ENCODE data around the gene XPA.
"Not testable (repeated sequence)": the region's sequence is repeated elsewhere in the genome, so short reads cannot be mapped to it uniquely, and the experiment has no call there.

XPA gene

DNA sequence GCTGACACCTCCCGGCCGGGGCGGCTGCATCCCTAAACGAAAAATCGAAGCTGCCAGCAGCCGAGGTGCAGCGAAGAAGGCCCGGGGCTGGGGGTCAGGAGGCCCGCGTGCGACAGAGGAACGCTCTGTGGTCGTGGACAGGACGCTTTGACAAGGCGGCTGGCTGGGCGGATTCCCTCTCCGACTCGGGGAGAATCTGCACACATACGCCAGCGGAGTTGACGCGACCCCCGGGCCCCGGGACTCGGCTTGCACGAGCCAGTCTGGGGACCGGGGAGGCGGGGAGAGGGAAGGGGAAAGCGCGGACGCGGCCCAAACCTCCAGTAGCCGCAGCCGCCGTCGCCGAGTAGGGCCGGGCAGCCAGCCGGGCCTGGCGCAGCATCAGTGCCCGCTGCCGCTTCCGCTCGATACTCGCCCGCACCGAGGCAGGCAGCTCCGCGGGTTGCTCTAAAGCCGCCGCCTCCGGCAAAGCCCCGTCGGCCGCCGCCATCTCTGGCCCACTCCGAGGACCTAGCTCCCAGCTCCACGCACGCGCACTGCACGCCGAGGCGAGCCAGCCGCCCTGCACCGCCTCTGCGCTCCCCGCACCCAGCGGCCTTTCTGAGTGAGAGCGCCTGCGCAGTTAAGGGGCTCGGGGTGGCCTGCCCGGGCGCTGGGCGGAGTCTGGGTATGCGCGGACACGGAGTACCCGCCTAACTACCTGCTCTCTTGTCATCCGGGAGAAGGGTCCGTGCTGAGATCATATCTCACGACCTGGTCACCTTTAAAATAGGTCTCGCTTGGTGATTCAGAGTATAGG is at the start of gene XPA:
XPA (minus strand) TSS at position 538 of the 799 bp plus-strand sequence; CDS start at position 490, 48 bp downstream.
- peaks cover 66% of the 10 kb centered on the region for H3K4me1 Mint-ChIP-seq (ENCODE audit: low read depth)
- peak within 1 kb of the TSS; percentile 92 for H3K4me3 Mint-ChIP-seq
- peaks cover 42% of the 10 kb centered on the region for H3K36me3 Mint-ChIP-seq (ENCODE audit: low read depth)
- H3K9me3 Mint-ChIP-seq = no peaks in the 10 kb centered on the region
- H3K27me3 Mint-ChIP-seq = no peaks in the 10 kb centered on the region
- peak within 1 kb of the TSS; percentile 95 for H3K27ac Mint-ChIP-seq
- DNase-seq = peak; percentile 98

DNA sequence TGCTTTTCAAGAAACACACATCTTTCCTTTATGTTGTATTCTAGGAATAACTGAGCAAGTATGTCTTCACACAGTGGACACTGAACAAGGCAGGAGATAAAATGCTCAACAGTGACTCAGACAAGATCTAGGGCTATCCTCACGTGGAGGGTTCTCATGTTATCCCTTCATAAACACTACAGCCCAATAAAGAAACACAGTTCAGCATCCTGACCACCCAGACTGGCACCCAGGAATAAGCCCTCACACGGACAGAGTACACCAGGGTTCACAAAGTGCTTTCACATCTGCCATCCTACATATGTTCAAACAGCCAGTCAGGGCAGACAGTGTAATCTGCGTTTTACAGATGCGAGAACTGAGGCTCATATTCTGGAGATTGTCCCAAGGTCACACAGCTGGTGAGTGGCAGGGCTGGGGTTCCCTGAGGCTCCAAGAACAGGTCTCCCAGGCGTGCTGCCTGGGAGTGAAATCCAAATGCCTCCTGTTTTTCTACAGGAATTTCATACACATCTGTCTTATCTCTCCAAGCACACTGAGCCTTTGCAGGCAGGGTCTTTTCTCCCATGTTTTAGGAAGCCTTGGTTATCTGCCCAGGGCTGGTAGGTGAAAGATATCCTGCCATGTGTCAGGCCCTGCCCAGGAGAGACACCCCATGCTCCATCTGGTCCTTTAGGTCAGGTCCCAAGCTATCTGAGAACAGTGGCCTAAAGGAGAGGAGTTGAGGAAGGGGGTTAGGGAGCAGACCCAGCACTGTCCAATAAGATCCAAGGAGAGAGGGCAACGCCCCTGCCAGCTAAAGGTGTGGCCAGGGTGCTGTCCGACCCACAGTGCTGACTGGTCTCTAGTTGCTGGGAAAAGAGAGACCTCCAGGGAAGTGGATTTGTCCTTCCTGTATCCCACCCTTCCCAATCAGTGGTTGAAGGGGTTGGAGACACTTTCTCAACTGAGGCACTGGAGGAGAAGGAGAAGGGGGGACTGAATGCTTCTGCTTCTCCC is 47.9 kb upstream of the XPA start:
- DNase-seq = no peak
- Mint-ChIP-seq H3K27ac (no peak overlapping the region), H3K27me3 (peaks cover 71% of the 10 kb centered on the region), H3K4me1 (ENCODE audit: low read depth) (peaks cover 10% of the 10 kb centered on the region), H3K4me3 (no peak overlapping the region), H3K9me3 (no peaks in the 10 kb centered on the region), H3K36me3 (ENCODE audit: low read depth) (no peaks in the 10 kb centered on the region)

GRCh38 chr9:97744025-97744424 is 46.9 kb upstream of the XPA start:
- H3K4me3 Mint-ChIP-seq; DNase-seq; H3K4me1 Mint-ChIP-seq (ENCODE audit: low read depth); H3K36me3 Mint-ChIP-seq (ENCODE audit: low read depth); H3K27ac Mint-ChIP-seq; H3K9me3 Mint-ChIP-seq: not testable (repeated sequence)
- H3K27me3 Mint-ChIP-seq = peaks cover 81% of the 10 kb centered on the region

GRCh38 chr9:97742545-97742944 is 45.4 kb upstream of the XPA start:
- Mint-ChIP-seq H3K36me3 (ENCODE audit: low read depth) (no peaks in the 10 kb centered on the region), H3K9me3 (no peaks in the 10 kb centered on the region), H3K27me3 (peaks cover 92% of the 10 kb centered on the region), H3K4me3 (no peak overlapping the region), H3K4me1 (ENCODE audit: low read depth) (peaks cover 10% of the 10 kb centered on the region), H3K27ac (no peak overlapping the region)
- DNase-seq = no peak

DNA sequence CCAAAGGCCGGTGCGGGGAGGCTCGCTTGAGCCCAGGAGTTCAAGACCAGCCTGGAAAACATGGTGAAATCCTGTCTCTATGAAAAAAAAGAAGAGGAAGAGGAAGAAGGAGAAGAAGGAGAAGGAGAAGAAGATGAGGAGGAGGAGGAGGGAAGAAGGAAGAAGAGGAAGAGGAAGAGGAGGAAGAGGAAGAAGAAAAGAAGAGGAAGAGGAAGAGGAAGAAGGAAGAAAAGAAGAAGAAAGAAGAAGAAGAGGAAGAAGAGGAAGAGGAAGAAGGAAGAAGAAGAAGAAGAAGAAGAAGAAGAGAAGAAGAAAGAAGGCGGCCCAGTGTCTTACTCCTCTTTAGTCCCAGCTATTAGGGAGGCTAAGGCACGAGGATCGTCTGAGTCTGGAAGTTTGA is 44.8 kb upstream of the XPA start:
- Mint-ChIP-seq H3K27ac (no peak overlapping the region), H3K27me3 (peaks cover 94% of the 10 kb centered on the region), H3K36me3 (ENCODE audit: low read depth) (no peaks in the 10 kb centered on the region), H3K9me3 (no peaks in the 10 kb centered on the region), H3K4me1 (ENCODE audit: low read depth) (peaks cover 10% of the 10 kb centered on the region), H3K4me3 (no peak overlapping the region)
- DNase-seq = no peak

GRCh38 chr9:97740848-97741821 is 44.0 kb upstream of the XPA start:
- peaks cover 10% of the 10 kb centered on the region for H3K4me1 Mint-ChIP-seq (ENCODE audit: low read depth)
- DNase-seq = peak; percentile 61
- H3K27me3 Mint-ChIP-seq = peaks cover 88% of the 10 kb centered on the region
- peak overlapping the region; percentile 54 for H3K4me3 Mint-ChIP-seq
- H3K36me3 Mint-ChIP-seq (ENCODE audit: low read depth) = no peaks in the 10 kb centered on the region
- no peak overlapping the region for H3K27ac Mint-ChIP-seq
- no peaks in the 10 kb centered on the region for H3K9me3 Mint-ChIP-seq

DNA sequence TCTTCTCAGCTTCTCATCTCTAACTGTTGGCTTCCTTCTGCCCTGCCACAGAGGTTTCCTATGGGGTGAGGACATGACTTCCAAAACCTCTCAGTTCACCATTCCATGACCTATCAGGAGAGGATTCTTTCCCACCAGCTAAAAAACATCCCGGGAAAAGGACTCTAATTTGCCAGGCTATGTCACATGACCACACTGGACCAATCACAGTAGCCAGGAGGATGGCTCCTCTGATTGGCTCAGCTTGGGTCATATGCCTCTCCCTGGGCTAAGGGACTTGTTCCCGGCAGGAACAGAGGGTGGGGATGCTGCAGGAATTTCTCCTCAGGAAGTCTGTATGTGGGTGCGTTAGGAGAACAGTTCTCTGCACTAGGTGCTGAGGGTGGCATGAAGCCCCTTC is 40.3 kb upstream of the XPA start:
- Mint-ChIP-seq H3K36me3 (ENCODE audit: low read depth) (no peaks in the 10 kb centered on the region), H3K4me1 (ENCODE audit: low read depth) (peaks cover 10% of the 10 kb centered on the region), H3K27ac (no peak overlapping the region), H3K9me3 (no peaks in the 10 kb centered on the region), H3K4me3 (no peak overlapping the region), H3K27me3 (peaks cover 51% of the 10 kb centered on the region)
- DNase-seq = no peak

GRCh38 chr9:97735070-97735600 is 38.0 kb upstream of the XPA start:
- no peaks in the 10 kb centered on the region for H3K4me1 Mint-ChIP-seq (ENCODE audit: low read depth)
- H3K36me3 Mint-ChIP-seq (ENCODE audit: low read depth) = no peaks in the 10 kb centered on the region
- no peak overlapping the region for H3K27ac Mint-ChIP-seq
- peaks cover 30% of the 10 kb centered on the region for H3K27me3 Mint-ChIP-seq
- DNase-seq = no peak
- H3K4me3 Mint-ChIP-seq = no peak overlapping the region
- no peaks in the 10 kb centered on the region for H3K9me3 Mint-ChIP-seq

- Mint-ChIP-seq H3K27me3 (peaks cover 12% of the 10 kb centered on the region), H3K4me1 (ENCODE audit: low read depth) (no peaks in the 10 kb centered on the region), H3K9me3 (no peaks in the 10 kb centered on the region), H3K36me3 (ENCODE audit: low read depth) (no peaks in the 10 kb centered on the region), H3K4me3 (no peak overlapping the region), H3K27ac (no peak overlapping the region)
- DNase-seq = no peak
These were observed 29.6 kb upstream of the XPA start for GRCh38 chr9:97726716-97727115.

DNA sequence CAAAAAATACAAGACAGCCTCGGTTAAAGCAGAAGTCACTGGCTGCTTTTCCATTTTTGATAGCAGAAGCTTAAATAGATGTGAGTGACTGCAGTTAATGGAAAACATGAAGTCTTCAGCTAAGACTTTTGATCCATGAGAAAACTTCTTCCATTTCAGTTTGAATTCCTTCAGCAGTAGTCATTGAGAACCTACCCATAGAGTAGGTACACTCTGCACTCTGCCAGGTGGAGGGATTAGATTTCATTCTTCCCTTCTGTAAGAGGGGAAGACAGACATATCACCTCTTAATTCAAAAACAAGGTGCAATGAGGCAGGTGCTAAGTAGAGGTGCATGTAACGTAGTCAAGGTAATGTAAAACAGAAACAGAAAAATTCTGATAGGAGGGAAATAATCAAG is 26.7 kb upstream of the XPA start:
- Mint-ChIP-seq H3K9me3 (peaks cover 3% of the 10 kb centered on the region), H3K27me3 (peaks cover 16% of the 10 kb centered on the region), H3K27ac (no peak overlapping the region), H3K4me3 (no peak overlapping the region), H3K36me3 (ENCODE audit: low read depth) (no peaks in the 10 kb centered on the region), H3K4me1 (ENCODE audit: low read depth) (no peaks in the 10 kb centered on the region)
- DNase-seq = no peak

DNA sequence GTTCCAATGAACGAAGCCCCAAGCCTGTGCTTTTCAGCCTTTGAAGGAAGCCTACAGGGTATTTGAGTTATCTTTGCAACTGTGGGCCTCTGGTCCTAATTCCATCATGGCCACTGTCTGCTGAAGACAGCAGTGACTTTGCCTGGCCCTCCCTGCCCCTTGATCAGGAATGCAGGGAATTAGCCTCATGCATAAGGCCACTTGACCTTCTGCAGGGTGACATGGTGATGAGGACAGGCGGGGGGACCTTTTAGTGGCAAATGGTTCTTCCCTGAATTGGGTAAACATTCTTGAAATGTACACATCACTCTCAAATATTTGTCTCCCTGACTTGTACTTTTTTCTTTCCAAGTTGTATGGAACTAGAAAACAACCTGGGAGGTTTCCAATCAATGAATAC is 25.2 kb upstream of the XPA start:
- no peaks in the 10 kb centered on the region for H3K4me1 Mint-ChIP-seq (ENCODE audit: low read depth)
- H3K4me3 Mint-ChIP-seq = no peak overlapping the region
- H3K9me3 Mint-ChIP-seq = peaks cover 3% of the 10 kb centered on the region
- H3K36me3 Mint-ChIP-seq (ENCODE audit: low read depth) = no peaks in the 10 kb centered on the region
- no peak for DNase-seq
- peaks cover 16% of the 10 kb centered on the region for H3K27me3 Mint-ChIP-seq
- H3K27ac Mint-ChIP-seq = no peak overlapping the region

- H3K4me3 Mint-ChIP-seq = no peak overlapping the region
- H3K9me3 Mint-ChIP-seq = peaks cover 3% of the 10 kb centered on the region
- peaks cover 16% of the 10 kb centered on the region for H3K27me3 Mint-ChIP-seq
- H3K4me1 Mint-ChIP-seq (ENCODE audit: low read depth) = no peaks in the 10 kb centered on the region
- no peak for DNase-seq
- H3K36me3 Mint-ChIP-seq (ENCODE audit: low read depth) = no peaks in the 10 kb centered on the region
- no peak overlapping the region for H3K27ac Mint-ChIP-seq
These were observed 24.3 kb upstream of the XPA start for GRCh38 chr9:97721396-97721795.

GRCh38 chr9:97717866-97718265 is 20.7 kb upstream of the XPA start:
- H3K27ac Mint-ChIP-seq = no peak overlapping the region
- DNase-seq = no peak
- peaks cover 8% of the 10 kb centered on the region for H3K27me3 Mint-ChIP-seq
- H3K9me3 Mint-ChIP-seq = peaks cover 3% of the 10 kb centered on the region
- peaks cover 11% of the 10 kb centered on the region for H3K4me1 Mint-ChIP-seq (ENCODE audit: low read depth)
- no peak overlapping the region for H3K4me3 Mint-ChIP-seq
- no peaks in the 10 kb centered on the region for H3K36me3 Mint-ChIP-seq (ENCODE audit: low read depth)

DNA sequence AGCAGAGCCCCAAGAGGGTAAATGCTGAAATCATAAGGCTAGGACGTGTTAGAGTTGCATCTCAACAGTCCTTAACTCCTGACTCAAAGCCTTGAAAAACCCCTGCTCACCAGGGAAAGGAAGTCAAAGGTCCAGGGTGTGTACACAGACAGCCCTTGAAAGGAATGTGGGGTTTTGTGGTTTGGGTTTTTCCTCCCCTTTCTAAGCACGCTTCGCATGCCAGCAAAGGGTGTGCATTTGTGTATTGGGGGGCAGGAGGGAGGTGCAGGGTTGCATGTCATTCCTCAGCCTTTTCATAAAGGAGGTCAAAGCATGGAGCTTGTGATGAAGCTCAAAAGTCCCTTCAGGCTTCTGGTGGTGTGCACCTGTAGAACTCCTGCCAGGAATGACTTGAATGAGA is 17.3 kb upstream of the XPA start:
- Mint-ChIP-seq H3K4me3 (no peak overlapping the region), H3K4me1 (ENCODE audit: low read depth) (peaks cover 20% of the 10 kb centered on the region), H3K27me3 (peaks cover 4% of the 10 kb centered on the region), H3K36me3 (ENCODE audit: low read depth) (no peaks in the 10 kb centered on the region), H3K9me3 (no peaks in the 10 kb centered on the region), H3K27ac (no peak overlapping the region)
- no peak for DNase-seq

Data from activated T-cell treated with anti-CD3 and anti-CD28 coated beads, Interleukin-2, amount 50 U/mL, for 24 hours (primary cell).